ENCODE results near the gene SF3B4.

- TF ChIP-seq CEBPB (IDR thresholded peaks at IDR 0.05; ENCODE audit: low read depth, low read length) = no peak
- no peak for TF ChIP-seq CTCF (conservative IDR thresholded peaks at IDR 0.05; ENCODE audit: low read depth, low read length)
- TF ChIP-seq USF2 (IDR thresholded peaks at IDR 0.05; ENCODE audit: low read depth, low read length) = no peak
- TF ChIP-seq RFX5 (IDR thresholded peaks at IDR 0.05; ENCODE audit: low read depth, low read length) = no peak
- no peak for TF ChIP-seq POLR2A (IDR thresholded peaks at IDR 0.05; ENCODE audit: low read depth, low read length)
- no peak for TF ChIP-seq SMC3 (IDR thresholded peaks at IDR 0.05; ENCODE audit: low read depth, low read length)
- TF ChIP-seq CHD1 (IDR thresholded peaks at IDR 0.05; ENCODE audit: low read depth, low read length) = no peak
- no peak for TF ChIP-seq MXI1 (IDR thresholded peaks at IDR 0.05; ENCODE audit: borderline replicate concordance, low read depth, low read length)
- TF ChIP-seq RAD21 (IDR thresholded peaks at IDR 0.05; ENCODE audit: low read length) = no peak
- TF ChIP-seq MAZ (IDR thresholded peaks at IDR 0.05; ENCODE audit: borderline replicate concordance, low read depth, low read length) = no peak
- no peak for TF ChIP-seq MAFK (IDR thresholded peaks at IDR 0.05; ENCODE audit: low read depth, low read length)
Measured at GRCh38 chr1:149916898-149917252, 10.7 kb downstream of the SF3B4 start.
